ENCODE measurements around the gene SLC35E4. TPM values are rescaled to one million over a fixed set of nuclear protein-coding genes. Genes with fewer than 3 reads are reported as not detected.

Gene SLC35E4
- polyA plus RNA-seq, 1 of the 3 experiments (the other 2 are of a cell fraction), result 2.8 TPM

GRCh38 chr22:30662040-30662439 lies 26.5 kb downstream of the SLC35E4 start:
- Histone ChIP-seq H3K27ac (ENCODE audit: low read depth in 2 of 2, low read length in 1 of 2) (no peak overlapping the region), H3K36me3 (replicated peaks in 1 of 2; ENCODE audit: control insufficient read depth in 1 of 2, insufficient read depth in 2 of 2, low read length in 1 of 2) (peaks cover 4 to 9% of the 10 kb centered on the region in 2 experiments), H3K79me2 (ENCODE audit: insufficient read depth) (peaks cover 11% of the 10 kb centered on the region; the same call in 1 of the 2 replicates), H3K4me1 (ENCODE audit: control insufficient read depth in 1 of 2, insufficient read depth in 2 of 2, low read depth in 1 of 2, low read length in 1 of 2) (peaks cover 0 to 6% of the 10 kb centered on the region in 2 experiments; a peak in 2 of 4 replicates), H4K20me1 (ENCODE audit: insufficient read depth) (no peaks in the 10 kb centered on the region), H3K9ac (no peak overlapping the region), H3K9me2 (no peaks in the 10 kb centered on the region), H3K4me2 (no peak overlapping the region), H3K4me3 (ENCODE audit: low read depth in 2 of 2, low read length in 1 of 2) (no peak overlapping the region), H3K27me3 (ENCODE audit: insufficient read depth) (no peaks in the 10 kb centered on the region), H3K9me3 (no peaks in the 10 kb centered on the region), H3F3A (replicated peaks; ENCODE audit: insufficient read depth) (no peaks in the 10 kb centered on the region), H2AFZ (ENCODE audit: low read depth) (no peak overlapping the region)
- TF ChIP-seq FOSL2 (IDR thresholded peaks at IDR 0.05; ENCODE audit: borderline replicate concordance, low read depth) (no peak), TEAD4 (IDR thresholded peaks at IDR 0.05; ENCODE audit: borderline replicate concordance, insufficient read depth) (no peak), USF2 (IDR thresholded peaks at IDR 0.05; ENCODE audit: borderline replicate concordance, low read depth, low read length) (no peak), USF1 (IDR thresholded peaks at IDR 0.05; ENCODE audit: borderline replicate concordance, low read depth) (no peak), SMC3 (IDR thresholded peaks at IDR 0.05; ENCODE audit: low read depth, low read length) (no peak), TCF12 (IDR thresholded peaks at IDR 0.05) (no peak), RFX5 (IDR thresholded peaks at IDR 0.05; ENCODE audit: low read length) (no peak), CTCF (IDR thresholded peaks at IDR 0.05) (no peak), MEF2A (IDR thresholded peaks at IDR 0.05; ENCODE audit: borderline replicate concordance, low read depth) (no peak), YY1 (IDR thresholded peaks at IDR 0.05; ENCODE audit: low read depth) (no peak), MAX (IDR thresholded peaks at IDR 0.05; ENCODE audit: low read depth) (no peak), SIN3A (IDR thresholded peaks at IDR 0.05; ENCODE audit: borderline replicate concordance, low read depth, low read length) (no peak)
- WGBS (ENCODE audit: low lambda C conversion rate), result 80% methylated on average over 4 of the region's 4 CpGs
- DNase-seq, result no peak
- ChIA-PET CTCF (interaction anchor here (1.1 to 3.6 kb wide), 2 partner anchors 25 to 27 kb away, joined by 3 to 11 read pairs; partner anchors contain the start of gene SLC35E4), POLR2A (no interaction called here)

GRCh38 chr22:30664798-30665197 lies 29.2 kb downstream of the SLC35E4 start:
- Histone ChIP-seq H3K79me2 (ENCODE audit: insufficient read depth) (peaks cover 16% of the 10 kb centered on the region; the same call in 1 of the 2 replicates), H2AFZ (ENCODE audit: low read depth) (no peak overlapping the region), H3K4me1 (ENCODE audit: control insufficient read depth in 1 of 2, insufficient read depth in 2 of 2, low read depth in 1 of 2, low read length in 1 of 2) (peaks cover 0 to 12% of the 10 kb centered on the region in 2 experiments; a peak in 2 of 4 replicates), H3K9me3 (no peaks in the 10 kb centered on the region), H3K9me2 (no peaks in the 10 kb centered on the region), H3K27me3 (ENCODE audit: insufficient read depth) (no peaks in the 10 kb centered on the region), H3K27ac (ENCODE audit: low read depth in 2 of 2, low read length in 1 of 2) (no peak overlapping the region), H3F3A (replicated peaks; ENCODE audit: insufficient read depth) (no peaks in the 10 kb centered on the region), H3K36me3 (replicated peaks in 1 of 2; ENCODE audit: control insufficient read depth in 1 of 2, insufficient read depth in 2 of 2, low read length in 1 of 2) (peaks cover 4 to 9% of the 10 kb centered on the region in 2 experiments), H3K4me2 (no peak overlapping the region), H3K9ac (no peak overlapping the region), H3K4me3 (ENCODE audit: low read depth in 2 of 2, low read length in 1 of 2) (no peak overlapping the region), H4K20me1 (ENCODE audit: insufficient read depth) (no peaks in the 10 kb centered on the region)
- ChIA-PET CTCF (interaction anchor here (3.6 kb wide), 1 partner anchor 30 kb away, joined by 11 read pairs; the partner anchor contains the start of gene SLC35E4), POLR2A (no interaction called here)
- 97% methylated on average over 11 of the region's 13 CpGs for WGBS (ENCODE audit: low lambda C conversion rate)
- DNase-seq, result no peak
- TF ChIP-seq JUND (IDR thresholded peaks at IDR 0.05) (no peak), ZBTB33 (IDR thresholded peaks at IDR 0.05; ENCODE audit: borderline replicate concordance, low read depth) (no peak), RXRA (IDR thresholded peaks at IDR 0.05; ENCODE audit: borderline replicate concordance, low read depth) (no peak), TEAD4 (IDR thresholded peaks at IDR 0.05; ENCODE audit: borderline replicate concordance, insufficient read depth) (no peak), CHD2 (IDR thresholded peaks at IDR 0.05; ENCODE audit: low read length, partially characterized antibody) (no peak), REST (IDR thresholded peaks at IDR 0.05; ENCODE audit: low read depth, low read length) (no peak), NRF1 (IDR thresholded peaks at IDR 0.05; ENCODE audit: low read depth, low read length) (no peak), GATA2 (CRISPR knock-in tag; IDR thresholded peaks at IDR 0.05) (no peak)
